HepG2 (cell line): Measurements from ENCODE around the gene SYTL2. TPM values are rescaled to one million over a fixed set of nuclear protein-coding genes. Genes with fewer than 3 reads are reported as not detected.

ENCODE experiments used
- AHR ChIP-seq: IDR thresholded peaks from 2 replicates; pipeline ENCODE4 v1.6.1; 2018; ENCODE audit warnings: missing genetic modification reagents, missing compliant biosample characterization
- BORCS8-MEF2B ChIP-seq: sonication (generic); formaldehyde crosslinking; IDR thresholded peaks from 2 replicates; pipeline ENCODE4 v1.8.0; 2022; ENCODE audit warnings: mild to moderate bottlenecking, missing genetic modification reagents
- CC2D1A ChIP-seq: sonication (generic); formaldehyde crosslinking; IDR thresholded peaks from 2 replicates; pipeline ENCODE4 v1.8.1; 2023; ENCODE audit warnings: mild to moderate bottlenecking, missing genetic modification reagents
- FIP1L1 ChIP-seq: fragments of 200-400 bp; formaldehyde crosslinking; IDR thresholded peaks from 2 replicates; pipeline ENCODE4 v1.6.1; 2018; ENCODE audit warnings: low read depth, mild to moderate bottlenecking, low read length, moderate library complexity, borderline replicate concordance; ENCODE audit not compliant: insufficient read depth
- HOXA5 ChIP-seq: sonication (generic); formaldehyde crosslinking; IDR thresholded peaks from 2 replicates; pipeline ENCODE4 v1.4.0; 2020; ENCODE audit warnings: missing genetic modification reagents
- IKZF1 ChIP-seq: fragments of 450-650 bp; IDR thresholded peaks from 2 replicates; pipeline ENCODE4 v1.7.1; 2016
- KAT7 ChIP-seq: IDR thresholded peaks from 2 replicates; pipeline ENCODE4 v1.6.1; 2018; ENCODE audit warnings: borderline replicate concordance, missing compliant biosample characterization
- MAFG ChIP-seq: sonication (generic); formaldehyde crosslinking; IDR thresholded peaks from 2 replicates; pipeline ENCODE4 v1.5.1; 2020; ENCODE audit warnings: mild to moderate bottlenecking, missing genetic modification reagents
- MEIS1 ChIP-seq: sonication (generic); formaldehyde crosslinking; IDR thresholded peaks from 2 replicates; pipeline ENCODE4 v1.9.0; 2021; ENCODE audit warnings: mild to moderate bottlenecking, missing genetic modification reagents, moderate library complexity, borderline replicate concordance
- MTA3 ChIP-seq: sonication (generic); formaldehyde crosslinking; IDR thresholded peaks from 2 replicates; pipeline ENCODE4 v1.4.0; 2020; ENCODE audit warnings: missing genetic modification reagents
- POLR2AphosphoS2 ChIP-seq: IDR thresholded peaks from 2 replicates; pipeline ENCODE4 v1.6.1; 2011; ENCODE audit warnings: low read depth, low read length, improper control_type of control experiment
- RFXANK ChIP-seq: IDR thresholded peaks from 2 replicates; pipeline ENCODE4 v1.6.1; 2016
- SNAI1 ChIP-seq: sonication (generic); formaldehyde crosslinking; IDR thresholded peaks from 2 replicates; pipeline ENCODE4 v1.5.0; 2020; ENCODE audit warnings: mild to moderate bottlenecking, missing genetic modification reagents, borderline replicate concordance
- TEAD3 ChIP-seq: optimal IDR thresholded peaks from 2 replicates; pipeline ENCODE3; 2016; ENCODE audit warnings: borderline replicate concordance
- THAP11 ChIP-seq: IDR thresholded peaks from 2 replicates; pipeline ENCODE4 v1.6.1; 2016; ENCODE audit warnings: missing biosample characterization, missing genetic modification reagents
- ZBTB3 ChIP-seq: sonication (generic); formaldehyde crosslinking; IDR thresholded peaks from 2 replicates; pipeline ENCODE4 v1.4.0; 2020; ENCODE audit warnings: low read depth, mild to moderate bottlenecking, moderate library complexity, missing genetic modification reagents, borderline replicate concordance
- ZKSCAN8 ChIP-seq: IDR thresholded peaks from 2 replicates; pipeline ENCODE4 v1.6.1; 2016; ENCODE audit warnings: borderline replicate concordance, missing genetic modification reagents, missing compliant biosample characterization
- ZNF230 ChIP-seq: sonication (generic); formaldehyde crosslinking; IDR thresholded peaks from 2 replicates; pipeline ENCODE4 v1.4.0; 2020; ENCODE audit warnings: mild to moderate bottlenecking, missing genetic modification reagents
- ZNF33A ChIP-seq: sonication (generic); formaldehyde crosslinking; IDR thresholded peaks from 2 replicates; pipeline ENCODE4 v1.5.1; 2020; ENCODE audit warnings: missing genetic modification reagents, mild to moderate bottlenecking, moderate library complexity, borderline replicate concordance
- polyA plus RNA-seq, 8 experiments: library from polyadenylated mRNA; depleted of rRNA in 3 of 8; stranded (reverse) in 7 of 8; unstranded in 1 of 8; fragments of >200 nt; fragmentation: Illumina TruSeq in 4 of 8; extraction: Trizol in 4 of 8; gene quantifications; 2 replicates each; pipeline versions ENCODE4 v1.2.1 to v1.2.3, GENCODE V29; 2011 to 2016; ENCODE audit warnings: low read depth in 4 of 8, missing spikeins in 1 of 8, mixed read lengths in 1 of 8; ENCODE audit not compliant: insufficient read depth in 1 of 8
- total RNA-seq, 5 experiments: library from RNA; depleted of rRNA; stranded (reverse); fragments of >200 nt; fragmentation: Illumina TruSeq; extraction: Trizol; gene quantifications; 2 replicates each; pipeline ENCODE4 v1.2.3, GENCODE V29; 2016; ENCODE audit warnings: low read depth in 1 of 5
- TF ChIP-seq, protein P1 (sequence below): sonication (generic); formaldehyde crosslinking; IDR thresholded peaks from 2 replicates; pipeline ENCODE4 v1.4.0; 2020; ENCODE audit warnings: missing genetic modification reagents, mild to moderate bottlenecking, borderline replicate concordance
- TF ChIP-seq, protein P2 (sequence below): conservative IDR thresholded peaks from 2 replicates; pipeline ENCODE4 v1.6.1; 2018; ENCODE audit warnings: missing genetic modification reagents
- TF ChIP-seq, protein P3 (sequence below): sonication (generic); formaldehyde crosslinking; conservative IDR thresholded peaks from 2 replicates; pipeline ENCODE4 v1.5.0; 2020; ENCODE audit warnings: missing genetic modification reagents
- TF ChIP-seq, protein P4 (sequence below), 2 experiments: fragments of 450-650 bp in 1 of 2; sonication (generic) in 1 of 2; formaldehyde crosslinking; IDR thresholded peaks; 2 replicates each; pipeline versions ENCODE4 v1.5.0 to v1.8.0; 2020 to 2022; ENCODE audit warnings: mild to moderate bottlenecking in 1 of 2, missing genetic modification reagents in 1 of 2

Gene SYTL2
- total and polyA plus RNA-seq, 2 of the 13 experiments (the other 11 are each of a cell fraction or from before 2014, with no cell fraction given) = 0.77 to 0.90 TPM

DNA sequence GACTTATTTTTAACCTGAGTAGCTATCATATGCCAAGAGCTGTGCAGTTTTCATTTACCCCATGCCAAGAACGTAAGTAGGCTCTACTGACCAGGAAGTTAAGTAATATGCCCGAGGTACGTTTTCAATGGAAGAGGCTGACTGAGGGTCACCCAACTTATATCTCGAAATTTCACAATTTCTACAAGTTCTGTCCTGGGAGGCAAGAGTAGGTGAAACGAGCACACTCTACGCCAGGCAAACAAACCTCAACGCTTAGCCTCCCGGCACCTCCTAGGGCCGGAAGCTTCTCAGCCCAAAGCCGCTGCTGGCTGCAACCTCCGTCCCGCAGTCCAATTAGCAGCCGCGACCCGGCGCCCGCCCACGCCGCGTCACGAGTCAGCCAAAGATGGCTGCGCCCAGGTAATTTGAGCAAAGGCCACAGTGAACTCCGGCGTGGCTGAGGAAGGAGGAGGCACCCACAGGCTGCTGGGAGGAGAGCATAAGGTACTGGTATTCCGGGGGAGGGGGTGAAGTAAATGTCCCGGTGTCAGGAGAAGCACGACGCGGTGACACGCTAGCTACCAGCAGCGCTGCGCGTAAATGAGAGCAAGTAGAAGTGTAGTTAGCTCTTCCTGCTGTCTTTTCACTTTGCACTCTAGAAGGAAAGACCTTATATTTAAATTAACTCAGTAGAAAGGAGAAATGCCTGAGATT is 163.2 kb downstream of the SYTL2 start, which contains the start of gene TMEM126A (continued):
- TF ChIP-seq, protein P1, sequence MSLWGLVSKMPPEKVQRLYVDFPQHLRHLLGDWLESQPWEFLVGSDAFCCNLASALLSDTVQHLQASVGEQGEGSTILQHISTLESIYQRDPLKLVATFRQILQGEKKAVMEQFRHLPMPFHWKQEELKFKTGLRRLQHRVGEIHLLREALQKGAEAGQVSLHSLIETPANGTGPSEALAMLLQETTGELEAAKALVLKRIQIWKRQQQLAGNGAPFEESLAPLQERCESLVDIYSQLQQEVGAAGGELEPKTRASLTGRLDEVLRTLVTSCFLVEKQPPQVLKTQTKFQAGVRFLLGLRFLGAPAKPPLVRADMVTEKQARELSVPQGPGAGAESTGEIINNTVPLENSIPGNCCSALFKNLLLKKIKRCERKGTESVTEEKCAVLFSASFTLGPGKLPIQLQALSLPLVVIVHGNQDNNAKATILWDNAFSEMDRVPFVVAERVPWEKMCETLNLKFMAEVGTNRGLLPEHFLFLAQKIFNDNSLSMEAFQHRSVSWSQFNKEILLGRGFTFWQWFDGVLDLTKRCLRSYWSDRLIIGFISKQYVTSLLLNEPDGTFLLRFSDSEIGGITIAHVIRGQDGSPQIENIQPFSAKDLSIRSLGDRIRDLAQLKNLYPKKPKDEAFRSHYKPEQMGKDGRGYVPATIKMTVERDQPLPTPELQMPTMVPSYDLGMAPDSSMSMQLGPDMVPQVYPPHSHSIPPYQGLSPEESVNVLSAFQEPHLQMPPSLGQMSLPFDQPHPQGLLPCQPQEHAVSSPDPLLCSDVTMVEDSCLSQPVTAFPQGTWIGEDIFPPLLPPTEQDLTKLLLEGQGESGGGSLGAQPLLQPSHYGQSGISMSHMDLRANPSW (CRISPR knock-in tag) = no peak
- TF ChIP-seq IKZF1 (no peak), THAP11 (peak; percentile 86), AHR (0 out of 2 replicates have a peak, but pooled peaks have one; percentile 57), BORCS8-MEF2B (peak; percentile 40; the same call in 1 of the 2 replicates), FIP1L1 (no peak), RFXANK (no peak), TEAD3 (CRISPR knock-in tag) (peak; percentile 54), ZNF230 (CRISPR knock-in tag) (no peak), MEIS1 (no peak), CC2D1A (CRISPR knock-in tag) (no peak), MAFG (CRISPR knock-in tag) (no peak), HOXA5 (CRISPR knock-in tag) (peak; percentile 83), POLR2AphosphoS2 (0 out of 2 replicates have a peak, but pooled peaks have one; percentile 24), SNAI1 (CRISPR knock-in tag) (no peak), MTA3 (CRISPR knock-in tag) (no peak), ZKSCAN8 (no peak), ZBTB3 (CRISPR knock-in tag) (0 out of 2 replicates have a peak, but pooled peaks have one; percentile 30), ZNF33A (CRISPR knock-in tag) (peak; percentile 59; the same call in 1 of the 2 replicates), KAT7 (CRISPR knock-in tag) (peak; percentile 90)
- TF ChIP-seq, protein P2, sequence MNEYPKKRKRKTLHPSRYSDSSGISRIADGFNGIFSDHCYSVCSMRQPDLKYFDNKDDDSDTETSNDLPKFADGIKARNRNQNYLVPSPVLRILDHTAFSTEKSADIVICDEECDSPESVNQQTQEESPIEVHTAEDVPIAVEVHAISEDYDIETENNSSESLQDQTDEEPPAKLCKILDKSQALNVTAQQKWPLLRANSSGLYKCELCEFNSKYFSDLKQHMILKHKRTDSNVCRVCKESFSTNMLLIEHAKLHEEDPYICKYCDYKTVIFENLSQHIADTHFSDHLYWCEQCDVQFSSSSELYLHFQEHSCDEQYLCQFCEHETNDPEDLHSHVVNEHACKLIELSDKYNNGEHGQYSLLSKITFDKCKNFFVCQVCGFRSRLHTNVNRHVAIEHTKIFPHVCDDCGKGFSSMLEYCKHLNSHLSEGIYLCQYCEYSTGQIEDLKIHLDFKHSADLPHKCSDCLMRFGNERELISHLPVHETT (CRISPR knock-in tag) = no peak; the same call in 1 of the 2 replicates
- TF ChIP-seq, protein P3, sequence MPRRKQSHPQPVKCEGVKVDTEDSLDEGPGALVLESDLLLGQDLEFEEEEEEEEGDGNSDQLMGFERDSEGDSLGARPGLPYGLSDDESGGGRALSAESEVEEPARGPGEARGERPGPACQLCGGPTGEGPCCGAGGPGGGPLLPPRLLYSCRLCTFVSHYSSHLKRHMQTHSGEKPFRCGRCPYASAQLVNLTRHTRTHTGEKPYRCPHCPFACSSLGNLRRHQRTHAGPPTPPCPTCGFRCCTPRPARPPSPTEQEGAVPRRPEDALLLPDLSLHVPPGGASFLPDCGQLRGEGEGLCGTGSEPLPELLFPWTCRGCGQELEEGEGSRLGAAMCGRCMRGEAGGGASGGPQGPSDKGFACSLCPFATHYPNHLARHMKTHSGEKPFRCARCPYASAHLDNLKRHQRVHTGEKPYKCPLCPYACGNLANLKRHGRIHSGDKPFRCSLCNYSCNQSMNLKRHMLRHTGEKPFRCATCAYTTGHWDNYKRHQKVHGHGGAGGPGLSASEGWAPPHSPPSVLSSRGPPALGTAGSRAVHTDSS (CRISPR knock-in tag) = no peak
- TF ChIP-seq, protein P4, sequence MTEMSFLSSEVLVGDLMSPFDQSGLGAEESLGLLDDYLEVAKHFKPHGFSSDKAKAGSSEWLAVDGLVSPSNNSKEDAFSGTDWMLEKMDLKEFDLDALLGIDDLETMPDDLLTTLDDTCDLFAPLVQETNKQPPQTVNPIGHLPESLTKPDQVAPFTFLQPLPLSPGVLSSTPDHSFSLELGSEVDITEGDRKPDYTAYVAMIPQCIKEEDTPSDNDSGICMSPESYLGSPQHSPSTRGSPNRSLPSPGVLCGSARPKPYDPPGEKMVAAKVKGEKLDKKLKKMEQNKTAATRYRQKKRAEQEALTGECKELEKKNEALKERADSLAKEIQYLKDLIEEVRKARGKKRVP (CRISPR knock-in tag; IDR thresholded peaks at IDR 0.05) = peak in 1 of 2 experiments; percentile 57; a peak in 1 of 4 replicates
